Measurements from ENCODE around the gene C10orf67.

Gene C10orf67

DNA sequence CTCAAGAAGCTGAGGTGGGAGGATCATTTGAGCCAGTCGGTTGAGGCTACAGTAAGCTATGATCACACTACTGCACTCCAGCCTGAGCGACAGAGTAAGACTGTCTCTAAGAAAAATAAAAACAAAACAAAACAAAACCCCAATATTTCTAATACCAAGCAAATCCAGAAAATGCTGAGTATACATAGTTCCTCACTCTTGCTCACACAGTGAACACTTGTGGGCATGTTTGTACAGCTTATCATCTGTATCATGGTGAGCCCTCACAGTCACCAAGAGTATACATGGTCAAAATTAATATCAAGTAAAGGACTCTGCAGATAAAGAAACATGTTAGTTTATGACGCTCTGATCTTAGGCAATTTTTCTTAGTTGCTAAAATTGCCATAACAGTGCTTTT lies 41.5 kb upstream of the C10orf67 start:
- Histone ChIP-seq H3K27ac (ENCODE audit: low read length) (no peak overlapping the region), H4K20me1 (ENCODE audit: insufficient read depth, low read length) (no peaks in the 10 kb centered on the region), H3K36me3 (ENCODE audit: insufficient read depth, low read length) (no peaks in the 10 kb centered on the region), H3K4me3 (ENCODE audit: low read depth in 1 of 2, low read length in 2 of 2) (no peak overlapping the region), H3K27me3 (ENCODE audit: insufficient read depth, low read length, poor library complexity) (no peaks in the 10 kb centered on the region), H3K9ac (ENCODE audit: low read depth, low read length) (no peak overlapping the region), H2AFZ (ENCODE audit: low read depth, low read length) (no peak overlapping the region), H3K9me3 (ENCODE audit: insufficient read depth, low read length, severe bottlenecking) (no peaks in the 10 kb centered on the region), H3K4me1 (ENCODE audit: insufficient read depth, low read length) (no peaks in the 10 kb centered on the region), H3K79me2 (ENCODE audit: insufficient read depth, low read length) (no peaks in the 10 kb centered on the region), H3K4me2 (ENCODE audit: insufficient read depth, low read length) (no peak overlapping the region)
- DNase-seq (no peak), ATAC-seq (ENCODE audit: insufficient read depth, low read depth) (no peak)
- TF ChIP-seq, protein P1, sequence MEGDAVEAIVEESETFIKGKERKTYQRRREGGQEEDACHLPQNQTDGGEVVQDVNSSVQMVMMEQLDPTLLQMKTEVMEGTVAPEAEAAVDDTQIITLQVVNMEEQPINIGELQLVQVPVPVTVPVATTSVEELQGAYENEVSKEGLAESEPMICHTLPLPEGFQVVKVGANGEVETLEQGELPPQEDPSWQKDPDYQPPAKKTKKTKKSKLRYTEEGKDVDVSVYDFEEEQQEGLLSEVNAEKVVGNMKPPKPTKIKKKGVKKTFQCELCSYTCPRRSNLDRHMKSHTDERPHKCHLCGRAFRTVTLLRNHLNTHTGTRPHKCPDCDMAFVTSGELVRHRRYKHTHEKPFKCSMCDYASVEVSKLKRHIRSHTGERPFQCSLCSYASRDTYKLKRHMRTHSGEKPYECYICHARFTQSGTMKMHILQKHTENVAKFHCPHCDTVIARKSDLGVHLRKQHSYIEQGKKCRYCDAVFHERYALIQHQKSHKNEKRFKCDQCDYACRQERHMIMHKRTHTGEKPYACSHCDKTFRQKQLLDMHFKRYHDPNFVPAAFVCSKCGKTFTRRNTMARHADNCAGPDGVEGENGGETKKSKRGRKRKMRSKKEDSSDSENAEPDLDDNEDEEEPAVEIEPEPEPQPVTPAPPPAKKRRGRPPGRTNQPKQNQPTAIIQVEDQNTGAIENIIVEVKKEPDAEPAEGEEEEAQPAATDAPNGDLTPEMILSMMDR (IDR thresholded peaks at IDR 0.05; ENCODE audit: borderline replicate concordance, extremely low read depth, low read length, poor library complexity, severe bottlenecking), result no peak
- no peak for TF ChIP-seq EZH2 (IDR thresholded peaks at IDR 0.05; ENCODE audit: borderline replicate concordance, low read depth, low read length, severe bottlenecking)

DNA sequence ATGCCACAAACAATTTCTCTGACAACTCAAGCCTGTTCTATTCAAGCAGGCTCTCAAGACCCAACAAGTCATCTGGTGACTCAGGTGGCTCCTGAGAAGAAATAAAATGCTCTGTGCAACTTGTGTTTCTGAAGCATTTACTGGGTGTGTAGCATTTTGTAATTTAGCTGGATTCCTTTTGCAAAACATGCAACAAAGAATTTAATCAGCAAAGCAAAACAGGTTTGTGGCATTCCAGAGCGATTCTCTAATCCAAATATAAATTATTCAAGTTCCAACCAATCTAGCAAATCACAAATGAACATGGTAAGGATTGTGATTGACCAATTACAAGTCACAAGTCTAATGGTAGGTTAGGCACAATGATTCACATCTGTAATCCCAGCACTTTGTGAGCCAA lies 39.8 kb upstream of the C10orf67 start:
- Histone ChIP-seq H3K4me3 (ENCODE audit: low read depth in 1 of 2, low read length in 2 of 2) (no peak overlapping the region), H3K79me2 (ENCODE audit: insufficient read depth, low read length) (no peaks in the 10 kb centered on the region), H3K36me3 (ENCODE audit: insufficient read depth, low read length) (no peaks in the 10 kb centered on the region), H2AFZ (ENCODE audit: low read depth, low read length) (no peak overlapping the region), H3K9me3 (ENCODE audit: insufficient read depth, low read length, severe bottlenecking) (no peaks in the 10 kb centered on the region), H4K20me1 (ENCODE audit: insufficient read depth, low read length) (no peaks in the 10 kb centered on the region), H3K27me3 (ENCODE audit: insufficient read depth, low read length, poor library complexity) (no peaks in the 10 kb centered on the region), H3K27ac (ENCODE audit: low read length) (no peak overlapping the region), H3K9ac (ENCODE audit: low read depth, low read length) (no peak overlapping the region), H3K4me2 (ENCODE audit: insufficient read depth, low read length) (no peak overlapping the region), H3K4me1 (ENCODE audit: insufficient read depth, low read length) (no peaks in the 10 kb centered on the region)
- DNase-seq (no peak), ATAC-seq (ENCODE audit: insufficient read depth, low read depth) (no peak)
- TF ChIP-seq, protein P1 (IDR thresholded peaks at IDR 0.05; ENCODE audit: borderline replicate concordance, extremely low read depth, low read length, poor library complexity, severe bottlenecking), result no peak
- TF ChIP-seq EZH2 (IDR thresholded peaks at IDR 0.05; ENCODE audit: borderline replicate concordance, low read depth, low read length, severe bottlenecking), result no peak

DNA sequence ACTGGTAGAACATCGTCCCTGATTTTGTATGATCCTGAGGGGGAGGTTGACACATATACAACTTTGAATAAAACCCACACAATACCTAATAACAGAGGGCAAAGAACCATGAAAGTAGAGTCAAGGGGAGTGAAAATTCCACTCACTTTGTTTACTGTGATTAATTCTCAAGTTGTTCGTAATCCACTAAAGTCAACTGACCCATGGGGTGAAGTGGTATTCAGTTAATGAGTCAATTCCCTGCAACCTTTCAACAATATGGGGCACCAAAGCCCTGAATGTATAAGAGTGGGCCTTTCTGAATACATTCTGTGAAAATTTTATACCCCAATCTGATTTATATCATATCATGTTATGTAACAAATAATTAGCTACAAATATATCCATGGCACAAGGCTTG lies 39.0 kb upstream of the C10orf67 start:
- no peak overlapping the region for H3K4me2 ChIP-seq (ENCODE audit: insufficient read depth, low read length)
- TF ChIP-seq, protein P1 (IDR thresholded peaks at IDR 0.05; ENCODE audit: borderline replicate concordance, extremely low read depth, low read length, poor library complexity, severe bottlenecking), result no peak
- no peak for TF ChIP-seq EZH2 (IDR thresholded peaks at IDR 0.05; ENCODE audit: borderline replicate concordance, low read depth, low read length, severe bottlenecking)
- no peaks in the 10 kb centered on the region for H3K9me3 ChIP-seq (ENCODE audit: insufficient read depth, low read length, severe bottlenecking)
- no peak overlapping the region for H2AFZ ChIP-seq (ENCODE audit: low read depth, low read length)
- no peak overlapping the region for H3K27ac ChIP-seq (ENCODE audit: low read length)
- H3K36me3 ChIP-seq (ENCODE audit: insufficient read depth, low read length), result no peaks in the 10 kb centered on the region
- no peaks in the 10 kb centered on the region for H4K20me1 ChIP-seq (ENCODE audit: insufficient read depth, low read length)
- ATAC-seq (ENCODE audit: insufficient read depth, low read depth), result no peak
- H3K9ac ChIP-seq (ENCODE audit: low read depth, low read length), result no peak overlapping the region
- no peaks in the 10 kb centered on the region for H3K4me1 ChIP-seq (ENCODE audit: insufficient read depth, low read length)
- H3K4me3 ChIP-seq (ENCODE audit: low read depth in 1 of 2, low read length in 2 of 2), result no peak overlapping the region
- no peak for DNase-seq
- no peaks in the 10 kb centered on the region for H3K79me2 ChIP-seq (ENCODE audit: insufficient read depth, low read length)
- H3K27me3 ChIP-seq (ENCODE audit: insufficient read depth, low read length, poor library complexity), result no peaks in the 10 kb centered on the region
